Measurements from ENCODE around the gene LRRIQ3.
A peak's percentile ranks its signal among the peaks of the same experiment; 100 is the strongest.

Gene LRRIQ3

GRCh38 chr1:74107394-74107793 is 90.6 kb downstream of the LRRIQ3 start:
- no peak for DNase-seq

GRCh38 chr1:74091371-74091770 is 106.6 kb downstream of the LRRIQ3 start:
- DNase-seq: no peak

GRCh38 chr1:74083128-74083527 is 114.8 kb downstream of the LRRIQ3 start:
- DNase-seq: no peak

- no peak for DNase-seq
These were observed 132.9 kb downstream of the LRRIQ3 start for GRCh38 chr1:74065081-74065480.

- DNase-seq: no peak
These were observed 140.3 kb downstream of the LRRIQ3 start for GRCh38 chr1:74057719-74058118.

- DNase-seq: no peak
These were observed 144.6 kb downstream of the LRRIQ3 start for GRCh38 chr1:74053407-74053806.

- DNase-seq: no peak
These were observed 147.6 kb downstream of the LRRIQ3 start for GRCh38 chr1:74050386-74050785.

- no peak for DNase-seq
These were observed 159.9 kb downstream of the LRRIQ3 start for GRCh38 chr1:74038042-74038441.

GRCh38 chr1:74012583-74012982 is 185.4 kb downstream of the LRRIQ3 start:
- DNase-seq: no peak

GRCh38 chr1:74011736-74012135 is 186.2 kb downstream of the LRRIQ3 start:
- no peak for DNase-seq

GRCh38 chr1:74010206-74010605 is 187.8 kb downstream of the LRRIQ3 start:
- DNase-seq: no peak

GRCh38 chr1:74005533-74005932 is 192.4 kb downstream of the LRRIQ3 start:
- no peak for DNase-seq

- no peak for DNase-seq
These were observed 194.2 kb downstream of the LRRIQ3 start for GRCh38 chr1:74003806-74004205.

- DNase-seq: peak; percentile 47
These were observed 199.5 kb downstream of the LRRIQ3 start for GRCh38 chr1:73998348-73998959.

GRCh38 chr1:73980324-73981040 is 217.5 kb downstream of the LRRIQ3 start:
- DNase-seq: no peak

- DNase-seq: no peak
These were observed 218.3 kb downstream of the LRRIQ3 start for GRCh38 chr1:73979684-73980083.

GRCh38 chr1:73978964-73979363 is 219.0 kb downstream of the LRRIQ3 start:
- no peak for DNase-seq

All from NCI-H524 treated with DMSO at 0.1 percent for 48 hours (cell line).